Upper lobe of left lung (tissue), 4 donors: ENCODE measurements around the gene PDXDC1.
"Not testable (repeated sequence)": the region's sequence is repeated elsewhere in the genome, so short reads cannot be mapped to it uniquely, and the experiment has no call there.

Experiments used
- CTCF ChIP-seq, 6 experiments: fragments of 450-650 bp in 4 of 6; fragments of 200-600 bp in 2 of 6; sonication (generic) in 2 of 6; IDR thresholded peaks; one replicate each; pipeline ENCODE4 v1.5.1; 2016 to 2019; ENCODE audit warnings: antibody characterized with exemption in 6 of 6
- EP300 ChIP-seq, 4 donors: sonication (generic); formaldehyde crosslinking; IDR thresholded peaks; one replicate each; pipeline ENCODE4 v1.5.1; 2017; ENCODE audit warnings: antibody characterized with exemption in 4 of 4, control low read depth in 2 of 4
- POLR2A ChIP-seq, 4 donors: fragments of 450-650 bp; IDR thresholded peaks; one replicate each; pipeline ENCODE4 v1.5.1; 2016 to 2017; ENCODE audit warnings: antibody characterized with exemption in 4 of 4, mild to moderate bottlenecking in 2 of 4

GRCh38 chr16:14974331-14974655 lies 533 bp upstream of the PDXDC1 start:
- TF ChIP-seq POLR2A, CTCF, EP300 (IDR thresholded peaks at IDR 0.05): not testable (repeated sequence)
